Prostate gland (tissue), 2 donors: ENCODE results near the gene CAMSAP1. TPM values are rescaled to one million over a fixed set of nuclear protein-coding genes. Genes with fewer than 3 reads are reported as not detected.

ENCODE experiments used
- DNase-seq: peaks from one replicate; pipeline ENCODE4 v3.0.0-alpha.2; 2019; ENCODE audit warnings: low spot score
- H3K27ac ChIP-seq, 2 donors: fragments of 200-600 bp; sonication (generic); 2 replicates each; pipeline ENCODE4 v1.5.1; 2017 to 2019
- H3K27me3 ChIP-seq: fragments of 200-600 bp; sonication (generic); replicated peaks from 2 replicates; pipeline ENCODE4 v1.5.1; 2019; ENCODE audit not compliant: insufficient read depth
- H3K36me3 ChIP-seq, 2 donors: fragments of 200-600 bp; sonication (generic); 1 replicate in 1 of 2; 2 replicates in 1 of 2; pipeline versions ENCODE4 v1.5.1 to v1.8.1; 2017 to 2019
- H3K4me1 ChIP-seq: fragments of 200-600 bp; sonication (generic); replicated peaks from 2 replicates; pipeline ENCODE4 v1.5.1; 2019
- H3K4me3 ChIP-seq, 2 donors: fragments of 200-600 bp; sonication (generic); 2 replicates each; pipeline ENCODE4 v1.5.1; 2017 to 2019
- H3K9me3 ChIP-seq: fragments of 200-600 bp; sonication (generic); 2 replicates; pipeline ENCODE4 v1.5.1; 2017
- CTCF ChIP-seq, 4 experiments: fragments of 200-600 bp in 2 of 4; fragments of 450-650 bp in 2 of 4; sonication (generic) in 2 of 4; IDR thresholded peaks; 1 replicate in 3 of 4; 2 replicates in 1 of 4; pipeline ENCODE4 v1.5.1; 2016 to 2019; ENCODE audit warnings: antibody characterized with exemption in 4 of 4, mild to moderate bottlenecking in 2 of 4, moderate library complexity in 2 of 4
- POLR2A ChIP-seq: fragments of 450-650 bp; IDR thresholded peaks from one replicate; pipeline ENCODE4 v1.6.1; 2016; ENCODE audit warnings: antibody characterized with exemption, mild to moderate bottlenecking
- POLR2AphosphoS5 ChIP-seq: sonication (generic); formaldehyde crosslinking; IDR thresholded peaks from one replicate; pipeline ENCODE4 v1.6.1; 2017; ENCODE audit warnings: antibody characterized with exemption
- WGBS: methylation state at CpG from one replicate; pipeline ENCODE4 v1.1.5; 2018; 5-methylcytosine and 5-hydroxymethylcytosine counted together
- intact Hi-C: fragments of 100-400 bp; cut with DNase I; formaldehyde crosslinking; loops from one replicate; pipeline ENCODE4 v1.14.2; 2022
- total RNA-seq, 2 donors: library from RNA; depleted of rRNA; stranded (reverse); fragments of >200 nt; gene quantifications; one replicate each; pipeline ENCODE4 v1.1.0, GENCODE V29; 2016

Gene CAMSAP1
- total RNA-seq, 2 donors from 2014 or later = 28.3 to 86.6 TPM

GRCh38 chr9:135929656-135930445 is 22.5 kb upstream of the CAMSAP1 start:
- no peaks in the 10 kb centered on the region for H3K9me3 ChIP-seq
- no peaks in the 10 kb centered on the region for H3K36me3 ChIP-seq
- no peaks in the 10 kb centered on the region for H3K27me3 ChIP-seq
- no peak overlapping the region for H3K4me3 ChIP-seq
- WGBS = 92% methylated on average over 11 of the region's 21 CpGs
- intact Hi-C loops = no loop called here
- DNase-seq = no peak
- no peaks in the 10 kb centered on the region for H3K4me1 ChIP-seq
- H3K27ac ChIP-seq = no peak overlapping the region
- no peak for TF ChIP-seq POLR2AphosphoS5

- intact Hi-C loops = no loop called here
- no peaks in the 10 kb centered on the region for H3K4me1 ChIP-seq
- no peak overlapping the region for H3K27ac ChIP-seq
- no peak overlapping the region for H3K4me3 ChIP-seq
- H3K27me3 ChIP-seq = no peaks in the 10 kb centered on the region
- no peak for DNase-seq
- no peaks in the 10 kb centered on the region for H3K9me3 ChIP-seq
- 88% methylated on average over 26 of the region's 27 CpGs for WGBS
- TF ChIP-seq CTCF (IDR thresholded peaks at IDR 0.05) (no peak), POLR2AphosphoS5 (no peak), POLR2A (no peak)
- H3K36me3 ChIP-seq = no peaks in the 10 kb centered on the region
Measured at GRCh38 chr9:135928731-135929655, 21.6 kb upstream of the CAMSAP1 start.

- TF ChIP-seq POLR2AphosphoS5 (no peak), POLR2A (no peak), CTCF (IDR thresholded peaks at IDR 0.05) (no peak)
- H3K9me3 ChIP-seq = no peaks in the 10 kb centered on the region
- intact Hi-C loops = no loop called here
- no peak for DNase-seq
- WGBS = 91% methylated on average over 23 of the region's 23 CpGs
- H3K4me1 ChIP-seq = no peaks in the 10 kb centered on the region
- H3K27ac ChIP-seq = no peak overlapping the region
- H3K36me3 ChIP-seq = no peaks in the 10 kb centered on the region
- no peaks in the 10 kb centered on the region for H3K27me3 ChIP-seq
- H3K4me3 ChIP-seq = no peak overlapping the region
Measured at GRCh38 chr9:135928074-135928730, 20.9 kb upstream of the CAMSAP1 start.

GRCh38 chr9:135927195-135928013 is 20.1 kb upstream of the CAMSAP1 start:
- intact Hi-C loops = no loop called here
- TF ChIP-seq POLR2AphosphoS5 (no peak), POLR2A (no peak), CTCF (IDR thresholded peaks at IDR 0.05) (no peak)
- H3K27me3 ChIP-seq = no peaks in the 10 kb centered on the region
- no peak for DNase-seq
- no peaks in the 10 kb centered on the region for H3K9me3 ChIP-seq
- H3K4me3 ChIP-seq = no peak overlapping the region
- H3K27ac ChIP-seq = no peak overlapping the region
- H3K4me1 ChIP-seq = no peaks in the 10 kb centered on the region
- WGBS = 87% methylated on average over 22 of the region's 25 CpGs
- H3K36me3 ChIP-seq = no peaks in the 10 kb centered on the region
